DOHH2 (cell line): ENCODE data around the gene CCDC77.
"Not testable (repeated sequence)": the region's sequence is repeated elsewhere in the genome, so short reads cannot be mapped to it uniquely, and the experiment has no call there.

Experiments
- H3F3A ChIP-seq: fragments of 200-600 bp; sonication (generic), shearing (Covaris generic); 2 replicates; pipeline ENCODE4 v1.6.0; 2016; ENCODE audit warnings: antibody characterized with exemption, mild to moderate bottlenecking; ENCODE audit not compliant: control insufficient read depth, insufficient read depth
- H3K27ac ChIP-seq: fragments of 200-600 bp; sonication (generic); 2 replicates; pipeline ENCODE4 v1.5.1; 2014; ENCODE audit warnings: low read depth, mild to moderate bottlenecking, low read length, moderate library complexity
- H3K27me3 ChIP-seq: fragments of 200-600 bp; sonication (generic); 2 replicates; pipeline ENCODE4 v1.6.1; 2014; ENCODE audit warnings: mild to moderate bottlenecking, low read length, mixed read lengths; ENCODE audit not compliant: control insufficient read depth
- H3K36me3 ChIP-seq: fragments of 200-600 bp; sonication (generic); 2 replicates; pipeline ENCODE4 v1.6.1; 2014; ENCODE audit warnings: mild to moderate bottlenecking, low read length, moderate library complexity, mixed read lengths; ENCODE audit not compliant: control insufficient read depth
- H3K4me1 ChIP-seq: fragments of 200-600 bp; sonication (generic); 2 replicates; pipeline ENCODE4 v1.6.1; 2014; ENCODE audit warnings: mild to moderate bottlenecking, low read length, mixed read lengths; ENCODE audit not compliant: control insufficient read depth
- H3K4me2 ChIP-seq: fragments of 200-600 bp; sonication (generic); 2 replicates; pipeline ENCODE4 v1.6.0; 2014; ENCODE audit warnings: mild to moderate bottlenecking, low read length, moderate library complexity
- H3K4me3 ChIP-seq: fragments of 200-600 bp; sonication (generic); 2 replicates; pipeline ENCODE4 v1.5.1; 2014; ENCODE audit warnings: mild to moderate bottlenecking, low read length, mixed read lengths
- H3K79me2 ChIP-seq: fragments of 200-600 bp; sonication (generic); 2 replicates; pipeline ENCODE4 v1.6.1; 2014; ENCODE audit warnings: mild to moderate bottlenecking, low read length, mixed read lengths; ENCODE audit not compliant: control insufficient read depth
- H3K9me2 ChIP-seq: fragments of 200-600 bp; sonication (generic); replicated peaks from 2 replicates; pipeline ENCODE4 v1.6.1; 2014; ENCODE audit warnings: mild to moderate bottlenecking, low read length, mixed read lengths; ENCODE audit not compliant: control insufficient read depth
- H3K9me3 ChIP-seq: fragments of 200-600 bp; sonication (generic); 2 replicates; pipeline ENCODE4 v1.6.1; 2014; ENCODE audit warnings: antibody characterized with exemption, low read length, mixed read lengths; ENCODE audit not compliant: control insufficient read depth, insufficient read depth
- H4K20me1 ChIP-seq: fragments of 200-600 bp; sonication (generic); 2 replicates; pipeline ENCODE4 v1.6.0; 2014; ENCODE audit warnings: low read depth, mild to moderate bottlenecking, antibody characterized with exemption, low read length, moderate library complexity; ENCODE audit not compliant: control insufficient read depth, insufficient read depth
- CTCF ChIP-seq: fragments of 200-600 bp; sonication (generic); IDR thresholded peaks from one replicate; pipeline ENCODE4 v1.5.1; 2014; ENCODE audit warnings: antibody characterized with exemption, mild to moderate bottlenecking, low read depth, low read length; ENCODE audit not compliant: poor library complexity, severe bottlenecking
- EZH2phosphoT487 ChIP-seq: fragments of 200-600 bp; sonication (generic); IDR thresholded peaks from 2 replicates; pipeline ENCODE4 v1.6.1; 2017; ENCODE audit warnings: borderline replicate concordance, mild to moderate bottlenecking, antibody characterized with exemption, low read length, moderate library complexity, mixed read lengths

CCDC77 gene

GRCh38 chr12:402029-402389 is 565 bp downstream of the CCDC77 start:
- Histone ChIP-seq H3K27me3 (no peaks in the 10 kb centered on the region), H3K4me3 (peak overlapping the region; percentile 84), H3K27ac (peak overlapping the region; percentile 18), H3K36me3 (0 out of 2 replicates have a peak, but pooled peaks cover 3% of the 10 kb centered on the region), H3K9me3 (no peaks in the 10 kb centered on the region), H3K79me2 (peaks cover 28% of the 10 kb centered on the region), H3F3A (no peaks in the 10 kb centered on the region), H3K4me2 (peak overlapping the region; percentile 78), H3K9me2 (no peaks in the 10 kb centered on the region), H3K4me1 (peaks cover 16% of the 10 kb centered on the region), H4K20me1 (no peaks in the 10 kb centered on the region)
- peak; percentile 60 for TF ChIP-seq CTCF
- no peak for TF ChIP-seq EZH2phosphoT487

DNA sequence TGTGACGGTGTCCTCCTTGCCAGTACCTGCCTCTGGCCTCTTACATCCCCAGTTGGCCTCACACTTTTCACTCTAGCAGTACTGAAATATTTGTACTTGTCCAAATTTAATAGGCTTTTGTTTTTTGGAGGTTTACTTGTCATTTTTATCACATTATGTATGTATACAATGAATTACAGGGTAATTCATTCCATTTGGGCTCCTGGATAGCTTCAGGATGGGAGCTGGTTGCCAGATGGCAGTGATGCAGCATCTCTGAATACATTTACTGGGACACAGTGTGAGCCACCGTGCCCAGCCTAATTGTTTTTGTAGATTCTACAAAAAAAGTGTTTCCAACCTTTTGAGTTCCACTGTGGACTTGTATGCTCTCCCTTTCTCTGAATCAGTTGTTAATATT is 13.4 kb downstream of the CCDC77 start:
- no peaks in the 10 kb centered on the region for H3F3A ChIP-seq
- H3K27me3 ChIP-seq: no peaks in the 10 kb centered on the region
- H3K4me1 ChIP-seq: no peaks in the 10 kb centered on the region
- no peaks in the 10 kb centered on the region for H3K79me2 ChIP-seq
- no peaks in the 10 kb centered on the region for H4K20me1 ChIP-seq
- no peak overlapping the region for H3K27ac ChIP-seq
- H3K9me3 ChIP-seq: no peaks in the 10 kb centered on the region
- H3K4me3 ChIP-seq: no peak overlapping the region
- peaks cover 41% of the 10 kb centered on the region for H3K36me3 ChIP-seq
- no peak overlapping the region for H3K4me2 ChIP-seq
- TF ChIP-seq CTCF (no peak), EZH2phosphoT487 (no peak)
- no peaks in the 10 kb centered on the region for H3K9me2 ChIP-seq

GRCh38 chr12:418432-418831 is 17.0 kb downstream of the CCDC77 start:
- TF ChIP-seq EZH2phosphoT487 (no peak), CTCF (no peak)
- H3K4me1 ChIP-seq: no peaks in the 10 kb centered on the region
- no peaks in the 10 kb centered on the region for H3K9me2 ChIP-seq
- H4K20me1 ChIP-seq: no peaks in the 10 kb centered on the region
- no peak overlapping the region for H3K4me3 ChIP-seq
- no peak overlapping the region for H3K27ac ChIP-seq
- H3K4me2 ChIP-seq: no peak overlapping the region
- H3F3A ChIP-seq: no peaks in the 10 kb centered on the region
- H3K36me3 ChIP-seq: peaks cover 35% of the 10 kb centered on the region
- H3K9me3 ChIP-seq: no peaks in the 10 kb centered on the region
- H3K79me2 ChIP-seq: no peaks in the 10 kb centered on the region
- no peaks in the 10 kb centered on the region for H3K27me3 ChIP-seq

DNA sequence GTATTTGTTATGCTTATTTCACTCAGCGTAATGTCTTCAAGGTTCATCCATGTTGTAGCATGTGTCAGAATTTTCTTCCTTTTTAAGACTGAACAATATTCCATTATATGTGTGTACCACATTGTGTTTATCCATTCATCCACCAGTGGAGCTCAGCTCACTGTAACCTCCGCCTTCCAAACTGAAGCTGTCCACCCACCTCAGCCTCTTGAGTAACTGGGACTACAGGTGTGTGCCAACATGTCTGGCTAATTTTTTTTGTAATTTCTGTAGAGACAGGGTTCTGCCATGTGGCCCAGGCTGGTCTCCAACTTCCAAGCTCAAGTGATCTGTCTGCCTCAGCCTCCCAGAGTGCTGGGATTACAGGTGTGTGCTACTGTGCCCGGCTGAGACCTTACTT is 21.1 kb downstream of the CCDC77 start:
- Histone ChIP-seq H3K79me2 (no peaks in the 10 kb centered on the region), H3K4me1 (no peaks in the 10 kb centered on the region), H3K27ac (no peak overlapping the region), H3K36me3 (peaks cover 41% of the 10 kb centered on the region), H3K27me3 (no peaks in the 10 kb centered on the region), H3K4me2 (no peak overlapping the region), H4K20me1 (no peaks in the 10 kb centered on the region), H3F3A (no peaks in the 10 kb centered on the region), H3K9me3 (no peaks in the 10 kb centered on the region), H3K4me3 (no peak overlapping the region), H3K9me2 (no peaks in the 10 kb centered on the region)
- TF ChIP-seq EZH2phosphoT487: no peak
- no peak for TF ChIP-seq CTCF

GRCh38 chr12:435737-436136 is 34.3 kb downstream of the CCDC77 start:
- H3K36me3 ChIP-seq: peaks cover 58% of the 10 kb centered on the region
- not testable (repeated sequence) for H3F3A ChIP-seq, H3K27me3 ChIP-seq, H4K20me1 ChIP-seq, H3K4me2 ChIP-seq, H3K79me2 ChIP-seq, H3K27ac ChIP-seq, H3K9me2 ChIP-seq, H3K4me3 ChIP-seq, H3K9me3 ChIP-seq, H3K4me1 ChIP-seq
